Endothelial cell of umbilical vein (primary cell): Measurements from ENCODE around the gene TMEM120A. TPM values are rescaled to one million over a fixed set of nuclear protein-coding genes. Genes with fewer than 3 reads are reported as not detected.

ENCODE experiments used
- BruUV-seq: library from RNA; stranded (reverse); fragments of 400-500 nt; replicated peaks from 2 replicates; lab custom pipeline; 2021; lab: Mats Ljungman, UMichigan
- CTCF ChIA-PET: fragments of 300-600, 350-600 bp; sonication (Branson Sonifier 250); formaldehyde crosslinking; loops from one replicate; lab custom pipeline; 2021; ENCODE audit warnings: antibody characterized with exemption, inconsistent platforms; lab: Charles Lee
- POLR2A ChIA-PET: fragments of 300-600, 350-600 bp; sonication (Branson Sonifier 250); formaldehyde crosslinking; loops from one replicate; lab custom pipeline; 2021; ENCODE audit warnings: antibody characterized with exemption, inconsistent platforms; lab: Charles Lee
- DNase-seq: peaks from one replicate; pipeline ENCODE4 v3.0.0-alpha.2; 2011; ENCODE audit warnings: low read depth, low spot score
- FAIRE-seq: peaks from 2 replicates; lab custom pipeline; 2011; peaks lifted over from hg19 to GRCh38; lab: Jason Lieb, UNC
- H2AFZ ChIP-seq: 2 replicates; pipeline ENCODE4 v1.6.0; 2012; ENCODE audit warnings: low read depth, low read length, control low read depth, inconsistent platforms
- H3K27ac ChIP-seq: 2 replicates; pipeline ENCODE4 v1.5.1; 2011; ENCODE audit warnings: low read depth, mild to moderate bottlenecking, control low read depth, low read length, moderate library complexity; ENCODE audit not compliant: insufficient read depth
- H3K27me3 ChIP-seq, 2 experiments: 2 replicates each; pipeline versions ENCODE4 v1.6.0 to v1.6.1; 2011; ENCODE audit warnings: low read length in 2 of 2, mixed read lengths in 1 of 2; ENCODE audit not compliant: control insufficient read depth in 2 of 2, insufficient read depth in 2 of 2
- H3K36me3 ChIP-seq, 2 experiments: 2 replicates in 1 of 2; 3 replicates in 1 of 2; pipeline ENCODE4 v1.5.1; 2011; ENCODE audit warnings: low read length in 2 of 2, mild to moderate bottlenecking in 1 of 2, moderate library complexity in 1 of 2; ENCODE audit not compliant: control insufficient read depth in 2 of 2, insufficient read depth in 2 of 2; ENCODE audit errors: extremely low read depth in 1 of 2
- H3K4me1 ChIP-seq: 3 replicates; pipeline ENCODE4 v1.5.1; 2011; ENCODE audit warnings: mild to moderate bottlenecking, low read length; ENCODE audit not compliant: control insufficient read depth, insufficient read depth; ENCODE audit errors: extremely low read depth
- H3K4me2 ChIP-seq: 2 replicates; pipeline ENCODE4 v1.6.1; 2011; ENCODE audit warnings: low read length, control low read depth, mixed read lengths; ENCODE audit not compliant: insufficient read depth
- H3K4me3 ChIP-seq, 3 experiments: fragments of 200-600 bp in 1 of 3; sonication (generic), shearing (Covaris generic) in 1 of 3; replicated peaks in 1 of 3; 2 replicates each; pipeline ENCODE4 v1.5.1; 2011 to 2016; ENCODE audit warnings: control low read depth in 3 of 3, low read length in 3 of 3, mild to moderate bottlenecking in 2 of 3, inconsistent platforms in 1 of 3, low read depth in 1 of 3, moderate library complexity in 1 of 3; ENCODE audit not compliant: insufficient read depth in 1 of 3
- H3K79me2 ChIP-seq: 2 replicates; pipeline ENCODE4 v1.6.0; 2012; ENCODE audit warnings: low read length, inconsistent platforms; ENCODE audit not compliant: control insufficient read depth, insufficient read depth
- H3K9ac ChIP-seq: replicated peaks from 2 replicates; pipeline ENCODE3; 2011; ENCODE audit warnings: low read length, control low read depth; ENCODE audit not compliant: insufficient read depth; ENCODE audit errors: extremely low read depth
- H3K9me1 ChIP-seq: replicated peaks from 3 replicates; pipeline ENCODE4 v1.6.0; 2011; ENCODE audit warnings: mild to moderate bottlenecking, low read length; ENCODE audit not compliant: control insufficient read depth, insufficient read depth; ENCODE audit errors: extremely low read depth
- H3K9me3 ChIP-seq: replicated peaks from 2 replicates; pipeline ENCODE4 v1.5.1; 2012; ENCODE audit warnings: low read length, inconsistent platforms; ENCODE audit not compliant: control insufficient read depth, insufficient read depth
- H4K20me1 ChIP-seq: replicated peaks from 2 replicates; pipeline ENCODE3; 2011; ENCODE audit warnings: mild to moderate bottlenecking, low read length; ENCODE audit not compliant: control insufficient read depth, insufficient read depth; ENCODE audit errors: extremely low read depth
- EZH2 ChIP-seq: IDR thresholded peaks from 2 replicates; pipeline ENCODE4 v1.6.1; 2012; ENCODE audit warnings: borderline replicate concordance, low read depth, mild to moderate bottlenecking, moderate library complexity, low read length, inconsistent platforms; ENCODE audit not compliant: severe bottlenecking
- FOS ChIP-seq: IDR thresholded peaks from 2 replicates; pipeline ENCODE4 v1.6.1; 2011; ENCODE audit warnings: mild to moderate bottlenecking, low read length, moderate library complexity, borderline replicate concordance; ENCODE audit not compliant: insufficient read depth
- GATA2 ChIP-seq: IDR thresholded peaks from 2 replicates; pipeline ENCODE4 v1.7.0; 2011; ENCODE audit warnings: low read depth, mild to moderate bottlenecking, moderate library complexity, mixed read lengths, low read length; ENCODE audit not compliant: insufficient read length, insufficient read depth
- JUN ChIP-seq: IDR thresholded peaks from 2 replicates; pipeline ENCODE4 v1.6.1; 2011; ENCODE audit warnings: borderline replicate concordance, low read depth; ENCODE audit not compliant: insufficient read length, insufficient read depth
- MAX ChIP-seq: IDR thresholded peaks from 2 replicates; pipeline ENCODE4 v1.6.1; 2011; ENCODE audit not compliant: insufficient read depth, insufficient read length
- MYC ChIP-seq: IDR thresholded peaks from one replicate; pipeline ENCODE4 v1.6.1; 2011; ENCODE audit warnings: mild to moderate bottlenecking, low read depth, low read length
- POLR2A ChIP-seq: IDR thresholded peaks from 2 replicates; pipeline ENCODE4 v1.6.1; 2012; ENCODE audit warnings: low read depth, mild to moderate bottlenecking, control low read depth, low read length
- POLR2AphosphoS5 ChIP-seq: IDR thresholded peaks from 2 replicates; pipeline ENCODE4 v1.6.1; 2012; ENCODE audit warnings: low read depth, mild to moderate bottlenecking, control low read depth, low read length, moderate library complexity; ENCODE audit not compliant: insufficient read depth
- dilution Hi-C: fragments of 300-500 bp; cut with MboI; formaldehyde crosslinking; loops from one replicate; pipeline ENCODE4 v1.15.0; 2019; ENCODE audit warnings: low sequenced_read_pairs; ENCODE audit not compliant: extremely low pct_ligation_motif_present
- intact Hi-C: fragments of 100-400 bp; cut with micrococcal nuclease; formaldehyde crosslinking; loops from one replicate; pipeline ENCODE4 v1.10.0; 2022
- polyA plus RNA-seq, 4 experiments: library from polyadenylated mRNA; depleted of rRNA in 3 of 4; stranded (reverse) in 3 of 4; unstranded in 1 of 4; fragments of >200 nt; gene quantifications; 2 replicates each; pipeline versions ENCODE4 v1.2.1 to v1.2.3, GENCODE V29; 2011 to 2012; ENCODE audit warnings: missing spikeins in 1 of 4
- total RNA-seq: library from RNA; stranded (reverse); gene quantifications from 2 replicates; pipeline ENCODE4 v1.2.3, GENCODE V29; 2021
- TF ChIP-seq, protein P1 (sequence below), 2 donors: IDR thresholded peaks; 1 replicate in 1 of 2; 2 replicates in 1 of 2; pipeline ENCODE4 v1.5.1; 2011; ENCODE audit warnings: low read length in 2 of 2, mild to moderate bottlenecking in 2 of 2, moderate library complexity in 2 of 2, control low read depth in 1 of 2, inconsistent platforms in 1 of 2, low read depth in 1 of 2; ENCODE audit not compliant: insufficient read depth in 1 of 2; ENCODE audit errors: extremely low read depth in 1 of 2

TMEM120A gene
- total and polyA plus RNA-seq, 2 donors (not counting 3 experiments of a cell fraction or from before 2014, with no cell fraction given), result 38.6 to 133 TPM

DNA sequence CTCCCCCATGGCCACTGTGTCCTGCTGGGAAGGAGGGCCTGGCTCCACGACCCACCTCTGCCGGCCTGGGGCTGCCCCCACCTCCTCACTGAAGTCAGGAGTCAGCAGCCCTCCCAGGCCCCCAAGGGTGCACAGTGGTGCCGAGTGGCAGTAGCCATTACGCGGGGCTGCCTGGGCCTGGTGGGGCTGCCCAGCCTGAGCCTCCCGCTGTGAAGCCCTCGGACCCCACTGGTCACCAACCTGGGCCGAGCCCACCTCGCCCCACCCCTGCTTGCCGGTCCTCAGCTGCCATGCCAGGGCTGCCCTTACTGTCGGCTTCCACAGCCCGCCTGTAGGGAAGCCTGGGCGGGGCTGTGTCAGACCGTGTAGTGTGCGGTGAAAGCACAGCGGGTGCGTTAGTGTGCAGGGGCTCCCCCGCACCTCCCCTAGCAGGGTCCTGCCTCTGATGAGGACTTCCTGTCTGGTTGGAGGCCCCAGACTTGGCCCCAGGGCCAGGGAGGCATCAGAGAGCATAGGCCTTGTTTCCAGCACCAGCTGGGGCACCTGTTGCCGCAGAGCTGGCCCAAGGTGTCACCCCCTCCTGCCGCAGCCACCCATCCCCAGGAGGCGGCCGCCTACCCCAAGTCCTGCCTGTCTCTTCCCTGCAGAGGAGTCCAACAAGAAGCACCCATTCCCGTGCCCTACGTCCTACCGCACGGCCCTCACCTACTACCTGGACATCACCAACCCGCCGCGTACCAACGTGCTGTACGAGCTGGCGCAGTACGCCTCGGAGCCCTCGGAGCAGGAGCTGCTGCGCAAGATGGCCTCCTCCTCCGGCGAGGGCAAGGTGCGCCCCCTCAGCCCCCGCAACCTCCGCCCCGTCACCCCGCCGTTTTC lies 10.0 kb downstream of the TMEM120A start:
- peaks cover 9 to 63% of the 10 kb centered on the region in 2 experiments for H3K36me3 ChIP-seq
- ChIA-PET CTCF (interaction anchor here (1.0 kb wide), 1 partner anchor 36 kb away, joined by 3 read pairs; no protein-coding TSS in a partner anchor), POLR2A (no interaction called here)
- H3K79me2 ChIP-seq, result no peaks in the 10 kb centered on the region
- H3K4me3 ChIP-seq, result no peak overlapping the region
- TF ChIP-seq MAX, result no peak
- TF ChIP-seq POLR2A, result no peak
- no peak for TF ChIP-seq MYC
- no peak for TF ChIP-seq FOS
- TF ChIP-seq POLR2AphosphoS5, result no peak
- TF ChIP-seq, protein P1, sequence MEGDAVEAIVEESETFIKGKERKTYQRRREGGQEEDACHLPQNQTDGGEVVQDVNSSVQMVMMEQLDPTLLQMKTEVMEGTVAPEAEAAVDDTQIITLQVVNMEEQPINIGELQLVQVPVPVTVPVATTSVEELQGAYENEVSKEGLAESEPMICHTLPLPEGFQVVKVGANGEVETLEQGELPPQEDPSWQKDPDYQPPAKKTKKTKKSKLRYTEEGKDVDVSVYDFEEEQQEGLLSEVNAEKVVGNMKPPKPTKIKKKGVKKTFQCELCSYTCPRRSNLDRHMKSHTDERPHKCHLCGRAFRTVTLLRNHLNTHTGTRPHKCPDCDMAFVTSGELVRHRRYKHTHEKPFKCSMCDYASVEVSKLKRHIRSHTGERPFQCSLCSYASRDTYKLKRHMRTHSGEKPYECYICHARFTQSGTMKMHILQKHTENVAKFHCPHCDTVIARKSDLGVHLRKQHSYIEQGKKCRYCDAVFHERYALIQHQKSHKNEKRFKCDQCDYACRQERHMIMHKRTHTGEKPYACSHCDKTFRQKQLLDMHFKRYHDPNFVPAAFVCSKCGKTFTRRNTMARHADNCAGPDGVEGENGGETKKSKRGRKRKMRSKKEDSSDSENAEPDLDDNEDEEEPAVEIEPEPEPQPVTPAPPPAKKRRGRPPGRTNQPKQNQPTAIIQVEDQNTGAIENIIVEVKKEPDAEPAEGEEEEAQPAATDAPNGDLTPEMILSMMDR (IDR thresholded peaks at IDR 0.05; ENCODE audit: extremely low read depth in 1 of 2, insufficient read depth in 1 of 2, low read depth in 1 of 2, low read length in 2 of 2), result no peak
- no peak for TF ChIP-seq JUN
- no peak for TF ChIP-seq GATA2
- no peak for TF ChIP-seq EZH2
- H3K4me2 ChIP-seq, result no peak overlapping the region
- H3K4me1 ChIP-seq, result no peaks in the 10 kb centered on the region
- no peaks in the 10 kb centered on the region for H3K9me3 ChIP-seq
- H3K9ac ChIP-seq, result no peak overlapping the region
- dilution Hi-C loops, result no loop called here
- no peak overlapping the region for H2AFZ ChIP-seq
- no peaks in the 10 kb centered on the region for H3K27me3 ChIP-seq
- no peaks in the 10 kb centered on the region for H3K9me1 ChIP-seq
- no peaks in the 10 kb centered on the region for H4K20me1 ChIP-seq
- no TSS peak for BruUV-seq
- no peak overlapping the region for H3K27ac ChIP-seq
- intact Hi-C loops, result no loop called here
- FAIRE-seq (no peak), DNase-seq (no peak)
